GM12892 (cell line): ENCODE results near the gene ITIH4.
A peak's percentile ranks its signal among the peaks of the same experiment; 100 is the strongest.

Experiments
- DNase-seq: peaks from one replicate; pipeline ENCODE4 v3.0.0; 2011; ENCODE audit not compliant: insufficient read length
- FAIRE-seq: peaks from 2 replicates; lab custom pipeline; 2011; peaks lifted over from hg19 to GRCh38; lab: Jason Lieb, UNC
- POLR2A ChIP-seq: IDR thresholded peaks from 2 replicates; pipeline ENCODE4 v1.6.1; 2011; ENCODE audit warnings: low read depth, low read length, control low read depth
- POLR2AphosphoS5 ChIP-seq: IDR thresholded peaks from 2 replicates; pipeline ENCODE4 v1.6.1; 2011; ENCODE audit warnings: low read depth, low read length, control low read depth
- TAF1 ChIP-seq: IDR thresholded peaks from 2 replicates; pipeline ENCODE4 v1.6.1; 2011; ENCODE audit warnings: low read depth, mild to moderate bottlenecking, control low read depth, low read length, borderline replicate concordance

ITIH4 gene

DNA sequence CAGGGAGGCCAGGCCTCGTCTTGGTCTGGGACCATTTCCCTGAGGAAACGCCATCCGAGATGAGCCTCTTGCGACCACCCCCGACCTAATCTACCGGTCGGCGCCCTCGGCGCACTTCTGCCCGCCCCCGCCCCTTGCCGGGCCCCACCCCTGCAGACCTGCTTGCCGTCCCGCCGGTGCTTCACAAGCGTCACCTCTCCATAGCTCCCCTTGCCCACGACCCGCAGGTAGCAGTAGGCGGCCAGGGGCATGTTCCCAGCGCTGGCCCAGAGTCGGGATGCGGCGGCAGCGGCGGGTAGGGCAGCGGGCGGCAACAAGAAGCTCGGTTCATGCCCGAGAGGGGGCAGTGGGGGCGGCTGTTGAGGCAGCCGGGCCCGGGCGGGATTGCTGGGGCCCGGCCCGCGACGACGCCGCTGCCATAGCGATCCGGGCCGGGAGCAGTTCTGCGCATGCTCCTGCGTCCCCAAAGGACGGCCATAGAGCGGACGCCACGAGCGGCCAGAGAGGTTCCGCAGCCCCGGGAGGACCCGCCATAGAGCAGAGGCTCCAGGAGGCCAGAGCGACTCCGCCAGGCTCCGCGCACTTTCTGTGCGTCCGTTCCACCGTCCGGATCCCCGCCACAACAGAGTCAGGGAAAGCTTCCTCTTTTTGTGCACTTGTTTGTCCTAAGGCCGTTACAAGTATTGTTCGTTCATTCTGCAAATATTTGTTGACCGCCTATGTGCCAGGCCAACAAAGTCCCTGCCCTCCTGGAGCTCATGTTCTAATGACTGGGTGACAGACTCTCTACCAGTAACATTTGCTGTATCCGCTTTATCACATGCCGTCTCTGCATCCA is 59.8 kb downstream of the ITIH4 start, which contains the start of gene NEK4:
NEK4 (minus strand) TSS at position 445 of the 838 bp plus-strand sequence; CDS start at position 251, 194 bp downstream.
- DNase-seq (peak; percentile 91), FAIRE-seq (peak; percentile 93)
- TF ChIP-seq POLR2AphosphoS5 (peak; percentile 96), TAF1 (peak; percentile 95), POLR2A (peak; percentile 97)

GRCh38 chr3:52769786-52770455 is 60.6 kb downstream of the ITIH4 start:
- DNase-seq (no peak), FAIRE-seq (no peak)
- TF ChIP-seq POLR2AphosphoS5, result no peak
- TF ChIP-seq TAF1, result no peak
- TF ChIP-seq POLR2A, result no peak

GRCh38 chr3:52763466-52763865 is 67.0 kb downstream of the ITIH4 start:
- DNase-seq (no peak), FAIRE-seq (no peak)
- TF ChIP-seq TAF1 (no peak), POLR2AphosphoS5 (no peak), POLR2A (no peak)
